Measurements from ENCODE around the gene RALGAPA1. TPM values are rescaled to one million over a fixed set of nuclear protein-coding genes. Genes with fewer than 3 reads are reported as not detected.
"Not testable (repeated sequence)": the region's sequence is repeated elsewhere in the genome, so short reads cannot be mapped to it uniquely, and the experiment has no call there.

The RALGAPA1 gene
- polyA plus RNA-seq, 1 of the 3 experiments (the other 2 are of a cell fraction) = 3.6 TPM

DNA sequence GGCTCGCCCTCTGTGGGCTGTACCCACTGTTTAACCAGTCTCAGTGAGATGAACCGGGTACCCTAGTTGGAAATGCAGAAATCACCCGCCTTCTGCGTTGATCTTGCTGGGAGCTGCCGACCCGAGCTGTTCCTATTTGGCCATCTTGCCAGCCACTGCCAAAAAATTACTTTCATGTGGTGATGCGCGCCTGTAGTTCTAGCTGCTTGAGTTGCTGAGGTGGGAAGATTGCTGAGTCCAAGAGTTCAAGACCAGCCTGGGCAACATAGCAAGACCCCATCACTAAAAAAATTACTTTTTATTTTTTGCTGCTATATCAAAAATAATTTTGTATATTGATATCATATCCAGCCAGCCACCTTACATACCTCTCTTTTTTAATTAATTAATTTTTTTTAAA lies 35.4 kb upstream of the RALGAPA1 start:
- peaks cover 2 to 36% of the 10 kb centered on the region in 2 experiments for H3K36me3 ChIP-seq (replicated peaks in 1 of 2; ENCODE audit: control insufficient read depth in 1 of 2, insufficient read depth in 2 of 2, low read length in 1 of 2)
- ChIA-PET POLR2A (no interaction called here), CTCF (no interaction called here)
- H3K4me1 ChIP-seq (ENCODE audit: control insufficient read depth in 1 of 2, insufficient read depth in 2 of 2, low read depth in 1 of 2, low read length in 1 of 2) = no peaks in the 10 kb centered on the region
- no peak overlapping the region for H3K27ac ChIP-seq (ENCODE audit: low read depth in 2 of 2, low read length in 1 of 2)
- H3K79me2 ChIP-seq (ENCODE audit: insufficient read depth) = peaks cover 6% of the 10 kb centered on the region
- no peak overlapping the region for H3K4me3 ChIP-seq (ENCODE audit: low read depth in 2 of 2, low read length in 1 of 2)
- no peak for DNase-seq
- no peaks in the 10 kb centered on the region for H4K20me1 ChIP-seq (ENCODE audit: insufficient read depth)
- 98% methylated on average over 5 of the region's 8 CpGs for WGBS (ENCODE audit: low lambda C conversion rate)
- no peak overlapping the region for H3K4me2 ChIP-seq
- TF ChIP-seq TEAD4 (IDR thresholded peaks at IDR 0.05; ENCODE audit: borderline replicate concordance, insufficient read depth) (no peak), JUND (IDR thresholded peaks at IDR 0.05) (no peak), CTCF (IDR thresholded peaks at IDR 0.05) (no peak)
- TF ChIP-seq, protein P1, sequence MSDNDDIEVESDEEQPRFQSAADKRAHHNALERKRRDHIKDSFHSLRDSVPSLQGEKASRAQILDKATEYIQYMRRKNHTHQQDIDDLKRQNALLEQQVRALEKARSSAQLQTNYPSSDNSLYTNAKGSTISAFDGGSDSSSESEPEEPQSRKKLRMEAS (IDR thresholded peaks at IDR 0.05; ENCODE audit: low read depth) = no peak
- no peak overlapping the region for H2AFZ ChIP-seq (ENCODE audit: low read depth)
- H3F3A ChIP-seq (replicated peaks; ENCODE audit: insufficient read depth) = no peaks in the 10 kb centered on the region
- no peaks in the 10 kb centered on the region for H3K9me2 ChIP-seq
- H3K27me3 ChIP-seq (ENCODE audit: insufficient read depth) = no peaks in the 10 kb centered on the region
- H3K9me3 ChIP-seq = peaks cover 6% of the 10 kb centered on the region; the same call in 1 of the 2 replicates
- no peak overlapping the region for H3K9ac ChIP-seq

- H3K9me2 ChIP-seq; H3F3A ChIP-seq (replicated peaks; ENCODE audit: insufficient read depth); POLR2A ChIA-PET; H3K9me3 ChIP-seq; H3K4me3 ChIP-seq (ENCODE audit: low read depth in 2 of 2, low read length in 1 of 2); H4K20me1 ChIP-seq (ENCODE audit: insufficient read depth); CTCF ChIA-PET; H2AFZ ChIP-seq (ENCODE audit: low read depth); DNase-seq; H3K27me3 ChIP-seq (ENCODE audit: insufficient read depth); H3K4me1 ChIP-seq (ENCODE audit: control insufficient read depth in 1 of 2, insufficient read depth in 2 of 2, low read depth in 1 of 2, low read length in 1 of 2); H3K27ac ChIP-seq (ENCODE audit: low read depth in 2 of 2, low read length in 1 of 2); H3K9ac ChIP-seq; H3K4me2 ChIP-seq: not testable (repeated sequence)
- 92% methylated on average over 2 of the region's 2 CpGs for WGBS (ENCODE audit: low lambda C conversion rate)
- peaks cover 2 to 47% of the 10 kb centered on the region in 2 experiments for H3K36me3 ChIP-seq (replicated peaks in 1 of 2; ENCODE audit: control insufficient read depth in 1 of 2, insufficient read depth in 2 of 2, low read length in 1 of 2)
- peaks cover 16% of the 10 kb centered on the region for H3K79me2 ChIP-seq (ENCODE audit: insufficient read depth)
Measured at GRCh38 chr14:35842245-35842644, 33.1 kb upstream of the RALGAPA1 start.

DNA sequence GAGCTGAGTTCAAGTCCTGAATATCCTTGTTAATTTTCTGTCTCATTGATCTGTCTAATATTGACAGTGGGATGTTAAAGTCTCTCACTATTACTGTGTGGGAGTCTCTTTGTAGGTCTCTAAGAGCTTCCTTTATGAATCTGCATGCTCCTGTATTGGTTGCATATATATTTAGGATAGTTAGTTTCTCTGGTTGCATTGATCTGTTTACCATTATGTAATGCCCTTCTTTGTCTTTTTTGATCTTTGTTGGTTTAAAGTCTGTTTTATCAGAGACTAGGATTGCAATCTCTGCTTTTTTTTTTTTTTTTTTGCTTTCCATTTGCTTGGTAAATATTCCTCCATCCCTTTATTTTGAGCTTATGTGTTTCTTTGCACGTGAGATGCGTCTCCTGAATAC lies 32.6 kb upstream of the RALGAPA1 start:
- H3K9me2 ChIP-seq; H3K4me1 ChIP-seq (ENCODE audit: control insufficient read depth in 1 of 2, insufficient read depth in 2 of 2, low read depth in 1 of 2, low read length in 1 of 2); DNase-seq; H3K9ac ChIP-seq; H3K27ac ChIP-seq (ENCODE audit: low read depth in 2 of 2, low read length in 1 of 2); H3F3A ChIP-seq (replicated peaks; ENCODE audit: insufficient read depth); H3K4me2 ChIP-seq; H3K27me3 ChIP-seq (ENCODE audit: insufficient read depth); CTCF ChIA-PET; H3K9me3 ChIP-seq; H4K20me1 ChIP-seq (ENCODE audit: insufficient read depth); H2AFZ ChIP-seq (ENCODE audit: low read depth); H3K4me3 ChIP-seq (ENCODE audit: low read depth in 2 of 2, low read length in 1 of 2); POLR2A ChIA-PET: not testable (repeated sequence)
- H3K36me3 ChIP-seq (replicated peaks in 1 of 2; ENCODE audit: control insufficient read depth in 1 of 2, insufficient read depth in 2 of 2, low read length in 1 of 2) = peaks cover 2 to 50% of the 10 kb centered on the region in 2 experiments
- peaks cover 16% of the 10 kb centered on the region for H3K79me2 ChIP-seq (ENCODE audit: insufficient read depth)
- WGBS (ENCODE audit: low lambda C conversion rate) = 100% methylated on average over 2 of the region's 2 CpGs
